Retinal pigment epithelial cell (primary cell): Measurements from ENCODE around the gene ARHGAP19.

Experiments
- DNase-seq: peaks from one replicate; pipeline ENCODE4 v3.0.0-alpha.2; 2010; ENCODE audit warnings: low read depth
- H3K4me3 ChIP-seq: 2 replicates; pipeline ENCODE4 v1.5.1; 2011; ENCODE audit warnings: mild to moderate bottlenecking, low read length, control low read depth, moderate library complexity
- CTCF ChIP-seq: conservative IDR thresholded peaks from 2 replicates; pipeline ENCODE4 v1.5.1; 2011; ENCODE audit warnings: low read depth, low read length, control low read depth, inconsistent platforms

Gene ARHGAP19

DNA sequence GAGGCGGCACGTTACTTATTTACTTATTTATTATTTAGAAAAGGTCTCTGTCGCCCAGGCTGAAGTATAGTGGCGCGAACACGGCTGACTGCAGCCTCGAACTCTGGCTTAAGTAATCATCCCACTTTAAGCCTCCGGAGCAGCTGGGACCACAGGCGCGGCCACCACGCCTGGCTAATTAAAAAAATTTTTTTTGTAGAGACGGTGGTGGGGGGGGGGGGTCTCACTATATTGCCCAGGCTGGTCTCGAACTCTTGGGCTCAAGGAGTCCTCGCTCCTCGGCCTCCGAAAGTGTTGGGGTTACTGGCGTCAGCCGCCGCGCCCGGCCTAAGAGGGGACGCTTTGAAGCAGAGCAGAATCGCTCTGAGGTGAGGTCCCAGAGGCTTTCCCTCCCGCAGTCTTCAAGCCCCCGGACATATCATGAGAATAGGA, 42.8 kb upstream of the ARHGAP19 start:
- DNase-seq = no peak
- no peak for TF ChIP-seq CTCF
- peak overlapping the region; percentile 63 for H3K4me3 ChIP-seq

DNA sequence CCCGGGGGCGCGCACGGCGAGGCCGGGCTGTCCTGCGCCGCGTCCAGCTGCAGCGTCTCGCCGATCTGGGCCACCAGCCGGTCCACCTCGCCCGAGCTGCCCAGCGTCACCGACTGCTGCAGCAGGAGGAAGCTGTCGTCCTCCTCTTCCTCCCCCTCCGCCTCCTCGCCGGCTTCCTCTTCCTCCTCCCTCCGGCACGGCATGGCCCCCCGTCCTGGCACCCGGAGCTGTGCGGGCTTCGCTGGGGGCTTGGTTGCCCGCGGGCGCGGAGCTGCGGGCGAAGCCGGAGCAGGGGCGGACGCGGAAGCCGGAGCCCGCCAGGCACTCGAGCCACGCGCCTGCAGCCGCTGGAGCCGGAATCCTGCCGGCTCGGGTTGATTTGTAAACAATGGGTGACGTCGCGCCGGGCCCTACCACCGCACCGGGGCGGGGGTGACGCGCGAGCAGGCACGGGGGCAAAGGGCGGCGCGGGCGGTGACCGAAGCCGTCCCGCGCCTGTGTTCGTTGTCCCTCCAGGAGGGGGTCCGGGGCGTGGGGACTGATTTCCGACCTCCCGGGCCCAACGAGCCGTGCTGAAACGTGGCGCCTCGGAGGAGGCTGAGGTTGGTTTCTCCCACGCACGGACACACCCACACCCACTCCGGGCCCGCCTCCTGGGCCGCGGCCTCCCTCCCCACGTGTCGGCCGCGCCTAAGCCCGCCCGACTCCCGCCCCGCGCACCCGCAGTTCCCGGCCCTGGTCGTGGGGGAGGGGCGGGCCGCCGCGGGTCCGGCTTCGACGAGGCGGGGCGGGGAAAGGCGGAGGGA, 42.1 kb upstream of the ARHGAP19 start, which contains the start of gene FRAT2:
Gene FRAT2, minus strand, starts transcription at position 360 of the 806 bp plus-strand sequence. Its CDS starts 157 bp downstream, at position 203.
- no peak for TF ChIP-seq CTCF
- DNase-seq = peak; percentile 57
- peak within 1 kb of the TSS; percentile 63 for H3K4me3 ChIP-seq

GRCh38 chr10:97333601-97334369, 41.3 kb upstream of the ARHGAP19 start:
- DNase-seq = no peak
- TF ChIP-seq CTCF = no peak
- peak overlapping the region; percentile 63 for H3K4me3 ChIP-seq

DNA sequence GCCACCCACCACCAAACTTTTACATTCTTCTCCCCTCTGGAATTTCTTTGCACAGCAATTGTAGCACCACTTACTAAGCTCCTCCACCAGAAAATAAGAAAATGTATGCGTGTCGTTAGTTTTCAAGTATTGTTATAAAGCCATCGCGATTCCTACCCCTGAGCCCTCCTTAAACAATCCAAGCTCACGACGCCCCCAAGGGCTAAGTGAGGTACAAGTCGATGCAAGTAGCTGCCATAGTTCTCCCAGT, 40.8 kb upstream of the ARHGAP19 start:
- no peak for DNase-seq
- peak overlapping the region; percentile 57 for H3K4me3 ChIP-seq
- peak; percentile 35 for TF ChIP-seq CTCF

- TF ChIP-seq CTCF = peak; percentile 50
- DNase-seq = peak; percentile 45
- peak overlapping the region; percentile 57 for H3K4me3 ChIP-seq
Observed at GRCh38 chr10:97332591-97333350, 40.3 kb upstream of the ARHGAP19 start.

- DNase-seq = no peak
- H3K4me3 ChIP-seq = no peak overlapping the region
- no peak for TF ChIP-seq CTCF
Observed at GRCh38 chr10:97331153-97331703, 38.8 kb upstream of the ARHGAP19 start.
